H9 (cell line): ENCODE measurements around the gene ARHGAP15. TPM values are rescaled to one million over a fixed set of nuclear protein-coding genes. Genes with fewer than 3 reads are reported as not detected.

Experiments
- DNase-seq: peaks from one replicate; pipeline ENCODE4 v3.0.0-alpha.2; 2017
- H2AFZ ChIP-seq: one replicate; pipeline ENCODE4 v1.6.1; 2013; ENCODE audit warnings: mild to moderate bottlenecking, low read length, control low read depth, moderate library complexity
- H2AK5ac ChIP-seq: 2 replicates; pipeline ENCODE4 v1.6.1; 2013; ENCODE audit warnings: low read length, control low read depth, mixed read lengths; ENCODE audit not compliant: insufficient read length
- H2BK120ac ChIP-seq: one replicate; pipeline ENCODE4 v1.6.1; 2013; ENCODE audit warnings: low read depth, mild to moderate bottlenecking, low read length, control low read depth, inconsistent platforms; ENCODE audit not compliant: poor library complexity, severe bottlenecking
- H2BK12ac ChIP-seq: 2 replicates; pipeline ENCODE4 v1.6.1; 2013; ENCODE audit warnings: low read length, control low read depth, mixed read lengths, low read depth; ENCODE audit not compliant: insufficient read length
- H2BK15ac ChIP-seq: 2 replicates; pipeline ENCODE4 v1.6.1; 2013; ENCODE audit warnings: low read depth, low read length, control low read depth
- H2BK20ac ChIP-seq: one replicate; pipeline ENCODE4 v1.6.1; 2013; ENCODE audit warnings: low read depth, mild to moderate bottlenecking, low read length, control low read depth, inconsistent platforms; ENCODE audit not compliant: poor library complexity, severe bottlenecking
- H2BK5ac ChIP-seq: 2 replicates; pipeline ENCODE4 v1.6.1; 2013; ENCODE audit warnings: low read length, control low read depth, mixed read lengths; ENCODE audit not compliant: insufficient read length
- H3K14ac ChIP-seq: 2 replicates; pipeline ENCODE4 v1.6.1; 2013; ENCODE audit warnings: low read length, control low read depth; ENCODE audit not compliant: insufficient read depth
- H3K18ac ChIP-seq: 2 replicates; pipeline ENCODE4 v1.6.1; 2013; ENCODE audit warnings: low read depth, mild to moderate bottlenecking, mixed read lengths, low read length, control low read depth; ENCODE audit not compliant: insufficient read length
- H3K23ac ChIP-seq: 2 replicates; pipeline ENCODE4 v1.6.1; 2013; ENCODE audit warnings: low read length, control low read depth, mixed read lengths, low read depth; ENCODE audit not compliant: insufficient read length
- H3K23me2 ChIP-seq: 2 replicates; pipeline ENCODE4 v1.6.1; 2013; ENCODE audit warnings: low read depth, mild to moderate bottlenecking, mixed read lengths, low read length, control low read depth; ENCODE audit not compliant: insufficient read length, poor library complexity, severe bottlenecking
- H3K27ac ChIP-seq: 2 replicates; pipeline ENCODE4 v1.5.1; 2013; ENCODE audit warnings: low read length, control low read depth, mixed read lengths, low read depth; ENCODE audit not compliant: insufficient read length
- H3K27me3 ChIP-seq: 2 replicates; pipeline ENCODE4 v1.6.1; 2013; ENCODE audit warnings: low read length, control low read depth, inconsistent platforms; ENCODE audit not compliant: insufficient read depth
- H3K4ac ChIP-seq: 2 replicates; pipeline ENCODE4 v1.6.1; 2013; ENCODE audit warnings: low read depth, mild to moderate bottlenecking, control low read depth, inconsistent platforms, low read length, moderate library complexity
- H3K4me1 ChIP-seq: 2 replicates; pipeline ENCODE4 v1.6.1; 2013; ENCODE audit warnings: low read length, control low read depth, inconsistent platforms; ENCODE audit not compliant: insufficient read depth
- H3K4me2 ChIP-seq: 2 replicates; pipeline ENCODE4 v1.6.1; 2013; ENCODE audit warnings: low read length, control low read depth, mixed read lengths; ENCODE audit not compliant: insufficient read length, insufficient read depth
- H3K56ac ChIP-seq: 2 replicates; pipeline ENCODE4 v1.6.1; 2013; ENCODE audit warnings: low read depth, mild to moderate bottlenecking, mixed read lengths, low read length, control low read depth; ENCODE audit not compliant: insufficient read length
- H3K79me1 ChIP-seq: 2 replicates; pipeline ENCODE4 v1.6.1; 2013; ENCODE audit warnings: low read depth, mild to moderate bottlenecking, moderate library complexity, low read length, control low read depth, inconsistent platforms; ENCODE audit not compliant: insufficient read depth, poor library complexity, severe bottlenecking
- H3K79me2 ChIP-seq: 2 replicates; pipeline ENCODE4 v1.6.1; 2013; ENCODE audit warnings: low read length, control low read depth, inconsistent platforms; ENCODE audit not compliant: insufficient read depth
- H3K9ac ChIP-seq: 2 replicates; pipeline ENCODE4 v1.6.1; 2013; ENCODE audit warnings: low read length, control low read depth, mixed read lengths; ENCODE audit not compliant: insufficient read length; ENCODE audit errors: extremely low read depth
- H3K9me3 ChIP-seq: one replicate; pipeline ENCODE4 v1.6.1; 2013; ENCODE audit warnings: low read depth, low read length, inconsistent platforms; ENCODE audit not compliant: control insufficient read depth
- H3T11ph ChIP-seq: one replicate; pipeline ENCODE4 v1.6.1; 2013; ENCODE audit warnings: mild to moderate bottlenecking, low read length, control low read depth, inconsistent platforms
- H4K20me1 ChIP-seq: one replicate; pipeline ENCODE4 v1.6.1; 2013; ENCODE audit not compliant: control insufficient read depth, insufficient read length, insufficient read depth
- H4K5ac ChIP-seq: 2 replicates; pipeline ENCODE4 v1.6.1; 2013; ENCODE audit warnings: low read depth, mild to moderate bottlenecking, mixed read lengths, low read length, control low read depth; ENCODE audit not compliant: insufficient read length
- H4K8ac ChIP-seq: replicated peaks from 2 replicates; pipeline ENCODE4 v1.6.1; 2013; ENCODE audit warnings: low read length, control low read depth, mixed read lengths, low read depth; ENCODE audit not compliant: insufficient read length
- H4K91ac ChIP-seq: 2 replicates; pipeline ENCODE4 v1.6.1; 2013; ENCODE audit warnings: low read depth, mild to moderate bottlenecking, moderate library complexity, mixed read lengths, low read length, control low read depth; ENCODE audit not compliant: insufficient read length
- H3K27ac Mint-ChIP-seq, 3 experiments: 2 replicates in 2 of 3; 3 replicates in 1 of 3; pipeline ENCODE4 v1.8.0; 2020 to 2021; ENCODE audit warnings: mixed read lengths in 3 of 3, mild to moderate bottlenecking in 1 of 3, moderate library complexity in 1 of 3
- H3K27me3 Mint-ChIP-seq: 2 replicates; pipeline ENCODE4 v1.8.0; 2021; ENCODE audit warnings: low read depth, mild to moderate bottlenecking, moderate library complexity, mixed read lengths
- H3K36me3 Mint-ChIP-seq, 3 experiments: 2 replicates in 2 of 3; 3 replicates in 1 of 3; pipeline ENCODE4 v1.8.0; 2020 to 2021; ENCODE audit warnings: low read depth in 3 of 3, mixed read lengths in 3 of 3; ENCODE audit not compliant: insufficient read depth in 1 of 3
- H3K4me1 Mint-ChIP-seq, 2 experiments: 2 replicates each; pipeline ENCODE4 v1.8.0; 2020; ENCODE audit warnings: mixed read lengths in 2 of 2
- H3K4me3 Mint-ChIP-seq, 2 experiments: 2 replicates in 1 of 2; 3 replicates in 1 of 2; pipeline ENCODE4 v1.8.0; 2020 to 2021; ENCODE audit warnings: mild to moderate bottlenecking in 2 of 2, mixed read lengths in 2 of 2, moderate library complexity in 1 of 2
- H3K9me3 Mint-ChIP-seq, 2 experiments: 2 replicates in 1 of 2; 3 replicates in 1 of 2; pipeline ENCODE4 v1.8.0; 2020; ENCODE audit warnings: mild to moderate bottlenecking in 2 of 2, mixed read lengths in 2 of 2, moderate library complexity in 1 of 2
- CTCF ChIP-seq: fragments of 200-600 bp; sonication (generic); conservative IDR thresholded peaks from 3 replicates; pipeline ENCODE4 v1.8.0; 2021; ENCODE audit warnings: antibody characterized with exemption, mild to moderate bottlenecking
- WGBS: extraction: QIAGEN DNeasy Blood & Tissue Kit; methylation state at CpG from one replicate; pipeline ENCODE4 v1.1.7; 2013; ENCODE audit warnings: missing lambda C conversion rate, low lambda C conversion rate, mixed read lengths; ENCODE audit not compliant: insufficient read length; ENCODE audit errors: extremely low coverage; 5-methylcytosine and 5-hydroxymethylcytosine counted together
- total RNA-seq: library from RNA; stranded (reverse); gene quantifications from 2 replicates; pipeline ENCODE4 v1.2.1, GENCODE V29; 2021

ARHGAP15 gene
- total RNA-seq, 1 experiment from 2014 or later: not detected

- no peak overlapping the region for H2BK12ac ChIP-seq
- H3K56ac ChIP-seq: no peak overlapping the region
- no peak overlapping the region for H3K9ac ChIP-seq
- no peak overlapping the region for H3K18ac ChIP-seq
- no peak overlapping the region for H3T11ph ChIP-seq
- Mint-ChIP-seq H3K27me3 (no peaks in the 10 kb centered on the region), H3K4me3 (no peak overlapping the region), H3K27ac (no peak overlapping the region), H3K4me1 (peaks cover 22% of the 10 kb centered on the region in 2 experiments), H3K36me3 (peaks cover 0 to 10% (median 0%) of the 10 kb centered on the region in 3 experiments; a peak in 3 of 7 replicates), H3K9me3 (no peaks in the 10 kb centered on the region)
- H3K14ac ChIP-seq: no peak overlapping the region
- no peak for DNase-seq
- peaks cover 9% of the 10 kb centered on the region; the same call in 1 of the 2 replicates for H3K4me1 ChIP-seq
- no peaks in the 10 kb centered on the region for H3K9me3 ChIP-seq
- no peak overlapping the region for H2BK15ac ChIP-seq
- no peaks in the 10 kb centered on the region for H4K20me1 ChIP-seq
- no peaks in the 10 kb centered on the region for H3K79me2 ChIP-seq
- no peak overlapping the region for H3K4me2 ChIP-seq
- no peaks in the 10 kb centered on the region for H3K27me3 ChIP-seq
- no peak overlapping the region for H4K8ac ChIP-seq
- H3K23ac ChIP-seq: no peak overlapping the region
- no peak overlapping the region for H4K91ac ChIP-seq
- no peak overlapping the region for H2BK120ac ChIP-seq
- no peak overlapping the region for H2AFZ ChIP-seq
- TF ChIP-seq CTCF: no peak
- H4K5ac ChIP-seq: no peak overlapping the region
- H3K23me2 ChIP-seq: no peaks in the 10 kb centered on the region
- no peak overlapping the region for H2BK5ac ChIP-seq
- H2BK20ac ChIP-seq: no peak overlapping the region
- WGBS: no CpG with 5 or more reads among the region's 3 CpGs
- no peak overlapping the region for H3K27ac ChIP-seq
- no peak overlapping the region for H2AK5ac ChIP-seq
- H3K4ac ChIP-seq: no peak overlapping the region
- no peaks in the 10 kb centered on the region for H3K79me1 ChIP-seq
These were observed 674.7 kb downstream of the ARHGAP15 start for GRCh38 chr2:143803936-143804335.
